OCI-LY1 (cell line): Measurements from ENCODE around the gene CSF2RB.

Experiments used
- H2AFZ ChIP-seq: fragments of 200-600 bp; sonication (generic), shearing (Covaris generic); 2 replicates; pipeline ENCODE4 v1.6.0; 2014; ENCODE audit warnings: antibody characterized with exemption, mild to moderate bottlenecking, low read length
- H3F3A ChIP-seq: fragments of 200-600 bp; sonication (generic), shearing (Covaris generic); 2 replicates; pipeline ENCODE4 v1.6.0; 2014; ENCODE audit warnings: mild to moderate bottlenecking, antibody characterized with exemption, low read length, moderate library complexity; ENCODE audit not compliant: insufficient read depth
- H3K27ac ChIP-seq: fragments of 200-600 bp; sonication (generic); 2 replicates; pipeline ENCODE4 v1.5.1; 2014; ENCODE audit warnings: low read length, mixed run types, mild to moderate bottlenecking, low read depth; ENCODE audit not compliant: poor library complexity, severe bottlenecking
- H3K27me3 ChIP-seq: fragments of 200-600 bp; sonication (generic); 2 replicates; pipeline ENCODE4 v1.6.0; 2014; ENCODE audit warnings: antibody characterized with exemption, mild to moderate bottlenecking, low read length, moderate library complexity; ENCODE audit not compliant: insufficient read depth
- H3K36me3 ChIP-seq: fragments of 200-600 bp; sonication (generic); 2 replicates; pipeline ENCODE4 v1.6.1; 2014; ENCODE audit warnings: mild to moderate bottlenecking, antibody characterized with exemption, low read length, moderate library complexity, mixed read lengths; ENCODE audit not compliant: insufficient read depth
- H3K4me1 ChIP-seq: fragments of 200-600 bp; sonication (generic); 2 replicates; pipeline ENCODE4 v1.5.1; 2014; ENCODE audit warnings: mild to moderate bottlenecking, low read length, moderate library complexity; ENCODE audit not compliant: insufficient read depth, severe bottlenecking
- H3K4me2 ChIP-seq: fragments of 200-600 bp; sonication (generic), shearing (Covaris generic); 2 replicates; pipeline ENCODE4 v1.6.1; 2014; ENCODE audit warnings: low read length
- H3K4me3 ChIP-seq: fragments of 200-600 bp; sonication (generic); 2 replicates; pipeline ENCODE4 v1.5.1; 2014; ENCODE audit warnings: low read length, low read depth, mild to moderate bottlenecking, mixed read lengths; ENCODE audit not compliant: poor library complexity, severe bottlenecking
- H3K79me2 ChIP-seq: fragments of 200-600 bp; shearing (Covaris generic); 2 replicates; pipeline ENCODE4 v1.6.1; 2016; ENCODE audit warnings: mixed run types, low read length, mixed read lengths; ENCODE audit not compliant: insufficient read depth
- H3K9ac ChIP-seq: fragments of 200-600 bp; sonication (generic), shearing (Covaris generic); 2 replicates; pipeline ENCODE4 v1.6.1; 2014; ENCODE audit warnings: mild to moderate bottlenecking, low read length, mixed read lengths
- H3K9me2 ChIP-seq: fragments of 200-600 bp; sonication (generic), shearing (Covaris generic); 2 replicates; pipeline ENCODE4 v1.6.1; 2014; ENCODE audit warnings: low read depth, mild to moderate bottlenecking, low read length, mixed read lengths
- H3K9me3 ChIP-seq: fragments of 200-600 bp; shearing (Covaris generic); 2 replicates; pipeline ENCODE4 v1.6.1; 2014; ENCODE audit warnings: low read length, mixed read lengths
- H4K20me1 ChIP-seq: fragments of 200-600 bp; sonication (generic), shearing (Covaris generic); 2 replicates; pipeline ENCODE4 v1.6.0; 2016; ENCODE audit warnings: mild to moderate bottlenecking, low read length; ENCODE audit not compliant: insufficient read depth
- EZH2 ChIP-seq: fragments of 200-600 bp; sonication (generic), shearing (Covaris generic); IDR thresholded peaks from 2 replicates; pipeline ENCODE4 v1.8.0; 2017; ENCODE audit warnings: borderline replicate concordance, mixed run types, mild to moderate bottlenecking, antibody characterized with exemption, low read length, moderate library complexity, mixed read lengths
- TF ChIP-seq, protein P1 (sequence below): fragments of 200-600 bp; sonication (generic), shearing (Covaris generic); IDR thresholded peaks from 2 replicates; pipeline ENCODE4 v1.5.1; 2017; ENCODE audit warnings: mild to moderate bottlenecking, antibody characterized with exemption, low read length, moderate library complexity, mixed read lengths

The CSF2RB gene

DNA sequence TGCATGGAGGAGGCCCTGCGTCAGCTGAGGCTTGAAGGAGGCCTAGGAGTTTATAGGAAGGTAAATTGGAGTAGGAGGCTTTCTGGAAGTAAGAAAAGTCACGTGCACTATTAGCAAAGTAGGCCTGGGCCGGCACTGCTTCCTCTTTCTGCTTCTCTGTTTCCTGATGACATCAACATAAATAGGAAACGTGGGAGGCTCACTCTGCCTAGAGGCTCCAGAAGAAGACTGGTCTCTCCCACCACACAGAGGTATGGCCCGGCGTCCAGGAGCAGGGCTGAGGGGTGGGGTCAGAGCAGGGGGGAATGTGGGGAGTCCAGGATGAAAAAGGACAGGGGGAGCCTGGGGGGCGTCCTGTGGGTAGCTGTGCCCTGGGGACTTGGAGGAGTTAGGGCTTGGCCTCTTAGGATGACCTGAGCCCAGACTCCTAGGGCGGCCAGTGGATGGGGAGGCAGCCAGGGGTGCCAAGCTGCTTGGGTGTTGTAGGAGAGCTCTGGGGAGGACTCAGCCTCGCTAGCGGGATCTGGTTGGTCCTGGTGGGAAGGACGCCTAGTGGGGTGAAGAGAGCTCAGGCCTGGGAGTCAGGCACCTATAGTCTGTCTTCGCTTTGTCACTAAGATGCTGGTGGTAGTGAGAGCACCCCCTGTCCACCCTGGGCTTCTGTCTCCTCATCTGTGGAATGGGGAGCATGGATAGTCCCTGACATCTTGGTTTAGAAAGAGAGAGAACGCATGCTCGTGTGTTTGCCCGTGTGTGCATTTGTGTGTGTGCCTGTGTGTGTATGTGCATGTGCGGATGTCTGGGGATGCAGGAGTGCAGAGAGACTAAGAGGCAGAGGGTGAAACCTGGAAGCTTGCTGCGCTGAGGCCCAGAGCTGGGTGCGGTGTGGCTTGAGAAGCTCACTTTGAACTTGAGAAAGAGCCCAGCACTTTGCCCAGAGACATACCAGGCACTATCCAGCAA lies at the start of gene CSF2RB:
Gene CSF2RB (plus strand): TSS at position 202 of the 963 bp plus-strand sequence. CDS start 8,580 bp downstream, outside the sequence.
- H3F3A ChIP-seq = no peaks in the 10 kb centered on the region
- 0 out of 2 replicates have a peak, but pooled peaks cover 4% of the 10 kb centered on the region for H3K27me3 ChIP-seq
- no peaks in the 10 kb centered on the region for H4K20me1 ChIP-seq
- H3K36me3 ChIP-seq = no peaks in the 10 kb centered on the region
- no peak within 1 kb of the TSS for H2AFZ ChIP-seq
- no peak within 1 kb of the TSS; the same call in 1 of the 2 replicates for H3K9ac ChIP-seq
- H3K4me3 ChIP-seq = peak within 1 kb of the TSS; percentile 40
- TF ChIP-seq EZH2 = no peak
- TF ChIP-seq, protein P1, sequence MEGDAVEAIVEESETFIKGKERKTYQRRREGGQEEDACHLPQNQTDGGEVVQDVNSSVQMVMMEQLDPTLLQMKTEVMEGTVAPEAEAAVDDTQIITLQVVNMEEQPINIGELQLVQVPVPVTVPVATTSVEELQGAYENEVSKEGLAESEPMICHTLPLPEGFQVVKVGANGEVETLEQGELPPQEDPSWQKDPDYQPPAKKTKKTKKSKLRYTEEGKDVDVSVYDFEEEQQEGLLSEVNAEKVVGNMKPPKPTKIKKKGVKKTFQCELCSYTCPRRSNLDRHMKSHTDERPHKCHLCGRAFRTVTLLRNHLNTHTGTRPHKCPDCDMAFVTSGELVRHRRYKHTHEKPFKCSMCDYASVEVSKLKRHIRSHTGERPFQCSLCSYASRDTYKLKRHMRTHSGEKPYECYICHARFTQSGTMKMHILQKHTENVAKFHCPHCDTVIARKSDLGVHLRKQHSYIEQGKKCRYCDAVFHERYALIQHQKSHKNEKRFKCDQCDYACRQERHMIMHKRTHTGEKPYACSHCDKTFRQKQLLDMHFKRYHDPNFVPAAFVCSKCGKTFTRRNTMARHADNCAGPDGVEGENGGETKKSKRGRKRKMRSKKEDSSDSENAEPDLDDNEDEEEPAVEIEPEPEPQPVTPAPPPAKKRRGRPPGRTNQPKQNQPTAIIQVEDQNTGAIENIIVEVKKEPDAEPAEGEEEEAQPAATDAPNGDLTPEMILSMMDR = no peak
- no peaks in the 10 kb centered on the region for H3K9me2 ChIP-seq
- H3K9me3 ChIP-seq = no peaks in the 10 kb centered on the region
- no peaks in the 10 kb centered on the region for H3K79me2 ChIP-seq
- peaks cover 8% of the 10 kb centered on the region for H3K4me1 ChIP-seq
- peak within 1 kb of the TSS; percentile 31; the same call in 1 of the 2 replicates for H3K4me2 ChIP-seq
- H3K27ac ChIP-seq = no peak within 1 kb of the TSS

DNA sequence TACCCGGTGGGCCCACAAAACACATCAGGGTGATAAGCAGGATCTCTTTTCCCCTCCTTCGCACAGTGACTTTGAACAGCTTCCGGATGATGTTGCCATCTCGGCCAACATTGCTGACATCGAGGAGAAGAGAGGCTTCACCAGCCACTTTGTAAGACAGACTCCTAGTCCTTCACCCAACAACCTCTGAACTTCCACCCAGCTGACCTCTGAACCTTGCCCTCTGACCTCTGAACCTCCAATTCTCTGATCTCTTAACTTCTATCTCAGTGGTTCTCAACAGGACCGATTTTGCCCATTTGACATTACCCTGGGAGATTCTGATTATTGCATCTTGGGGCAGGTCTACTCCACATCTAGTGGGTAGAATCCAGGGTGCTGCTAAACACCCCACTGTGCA lies 49.4 kb upstream of the CSF2RB start:
- Histone ChIP-seq H2AFZ (no peak overlapping the region), H3K9me2 (no peaks in the 10 kb centered on the region), H3K36me3 (no peaks in the 10 kb centered on the region), H3K9ac (no peak overlapping the region), H3K4me1 (peaks cover 44% of the 10 kb centered on the region), H3K9me3 (no peaks in the 10 kb centered on the region), H3K4me2 (no peak overlapping the region), H3K4me3 (no peak overlapping the region), H3K27ac (no peak overlapping the region), H4K20me1 (no peaks in the 10 kb centered on the region), H3K79me2 (no peaks in the 10 kb centered on the region), H3K27me3 (no peaks in the 10 kb centered on the region), H3F3A (peaks cover 7% of the 10 kb centered on the region)
- TF ChIP-seq, protein P1 = no peak
- TF ChIP-seq EZH2 = no peak

DNA sequence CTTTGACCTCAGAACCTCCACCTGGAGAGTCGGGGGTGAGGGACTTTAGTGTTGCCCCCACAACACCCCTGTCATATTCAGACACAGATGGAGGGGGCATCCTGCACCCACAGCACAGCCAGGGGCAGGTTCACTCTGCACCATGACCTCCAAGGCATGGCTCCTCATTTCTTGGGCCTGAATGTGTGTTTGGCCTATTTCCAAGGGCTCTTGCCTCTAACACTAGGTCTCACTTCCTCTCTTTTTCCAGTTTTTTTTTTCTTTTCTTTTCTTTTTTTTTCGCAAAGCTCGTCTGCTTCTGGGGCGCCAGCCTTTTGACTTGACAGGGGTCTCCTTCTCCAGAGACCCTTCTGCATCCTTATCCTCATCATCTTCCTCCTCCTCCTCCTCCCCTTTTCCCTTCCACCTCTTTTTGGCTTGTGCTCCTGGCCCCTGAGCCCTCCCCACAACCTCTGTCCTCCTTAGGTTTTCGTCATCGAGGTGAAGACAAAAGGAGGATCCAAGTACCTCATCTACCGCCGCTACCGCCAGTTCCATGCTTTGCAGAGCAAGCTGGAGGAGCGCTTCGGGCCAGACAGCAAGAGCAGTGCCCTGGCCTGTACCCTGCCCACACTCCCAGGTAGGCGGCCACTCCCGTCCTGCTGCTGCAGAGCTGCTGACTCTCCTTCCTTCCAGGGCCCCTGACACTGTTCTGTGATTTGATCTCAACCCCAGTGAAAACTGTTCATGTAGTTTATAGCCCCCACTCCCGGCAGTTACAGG lies 48.8 kb upstream of the CSF2RB start:
- H3K9me2 ChIP-seq = no peaks in the 10 kb centered on the region
- no peaks in the 10 kb centered on the region for H4K20me1 ChIP-seq
- no peak overlapping the region for H3K27ac ChIP-seq
- H3K27me3 ChIP-seq = no peaks in the 10 kb centered on the region
- peaks cover 7% of the 10 kb centered on the region; the same call in 1 of the 2 replicates for H3F3A ChIP-seq
- H3K9me3 ChIP-seq = no peaks in the 10 kb centered on the region
- no peak overlapping the region for H3K4me3 ChIP-seq
- no peak overlapping the region for H3K4me2 ChIP-seq
- no peaks in the 10 kb centered on the region for H3K36me3 ChIP-seq
- no peak for TF ChIP-seq EZH2
- TF ChIP-seq, protein P1 = no peak
- no peak overlapping the region for H2AFZ ChIP-seq
- H3K4me1 ChIP-seq = peaks cover 37% of the 10 kb centered on the region
- no peaks in the 10 kb centered on the region for H3K79me2 ChIP-seq
- no peak overlapping the region for H3K9ac ChIP-seq
